ENCODE results near the gene FAM151A. TPM values are rescaled to one million over a fixed set of nuclear protein-coding genes. Genes with fewer than 3 reads are reported as not detected.

The FAM151A gene
- total RNA-seq, 4 donors from 2014 or later = not detected

DNA sequence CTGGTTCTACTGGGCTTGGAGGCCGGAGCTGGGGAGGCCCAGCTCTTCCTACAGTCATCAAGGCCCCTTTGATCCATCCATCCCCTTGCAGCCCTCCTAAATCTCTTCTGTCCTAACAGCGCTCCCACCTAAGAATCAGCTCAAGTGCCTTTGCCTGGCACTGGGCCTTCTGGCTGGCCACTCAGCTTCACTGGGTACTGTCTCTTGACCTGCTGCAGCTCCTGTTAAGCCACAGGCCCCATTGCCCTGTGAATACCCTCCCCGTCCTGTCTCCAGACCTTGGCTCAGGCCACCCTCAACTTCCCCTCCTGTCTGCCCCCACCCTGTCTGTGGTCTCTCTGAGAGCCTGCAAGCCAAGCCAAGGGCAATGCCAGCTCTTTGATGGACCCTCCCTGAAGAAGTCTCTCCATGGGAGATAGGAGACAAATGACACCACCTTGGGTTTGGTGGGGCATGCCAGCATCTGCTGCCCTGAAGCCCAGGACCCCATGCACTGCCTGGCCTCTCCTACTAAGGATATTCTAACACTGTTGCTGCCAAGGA lies 27.3 kb downstream of the FAM151A start:
- intact Hi-C loops (cut with DNase I) = no loop called here
- no peak for DNase-seq (ENCODE audit: extremely low spot score)
- H3K4me1 ChIP-seq = no peaks in the 10 kb centered on the region
- H3K9me3 ChIP-seq = no peaks in the 10 kb centered on the region
- peaks cover 23 to 89% (median 60%) of the 10 kb centered on the region in 4 donors for H3K36me3 ChIP-seq
- TF ChIP-seq, protein P1, sequence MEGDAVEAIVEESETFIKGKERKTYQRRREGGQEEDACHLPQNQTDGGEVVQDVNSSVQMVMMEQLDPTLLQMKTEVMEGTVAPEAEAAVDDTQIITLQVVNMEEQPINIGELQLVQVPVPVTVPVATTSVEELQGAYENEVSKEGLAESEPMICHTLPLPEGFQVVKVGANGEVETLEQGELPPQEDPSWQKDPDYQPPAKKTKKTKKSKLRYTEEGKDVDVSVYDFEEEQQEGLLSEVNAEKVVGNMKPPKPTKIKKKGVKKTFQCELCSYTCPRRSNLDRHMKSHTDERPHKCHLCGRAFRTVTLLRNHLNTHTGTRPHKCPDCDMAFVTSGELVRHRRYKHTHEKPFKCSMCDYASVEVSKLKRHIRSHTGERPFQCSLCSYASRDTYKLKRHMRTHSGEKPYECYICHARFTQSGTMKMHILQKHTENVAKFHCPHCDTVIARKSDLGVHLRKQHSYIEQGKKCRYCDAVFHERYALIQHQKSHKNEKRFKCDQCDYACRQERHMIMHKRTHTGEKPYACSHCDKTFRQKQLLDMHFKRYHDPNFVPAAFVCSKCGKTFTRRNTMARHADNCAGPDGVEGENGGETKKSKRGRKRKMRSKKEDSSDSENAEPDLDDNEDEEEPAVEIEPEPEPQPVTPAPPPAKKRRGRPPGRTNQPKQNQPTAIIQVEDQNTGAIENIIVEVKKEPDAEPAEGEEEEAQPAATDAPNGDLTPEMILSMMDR (IDR thresholded peaks at IDR 0.05) = no peak
- TF ChIP-seq EP300 (IDR thresholded peaks at IDR 0.05) = no peak
- TF ChIP-seq POLR2AphosphoS5 (IDR thresholded peaks at IDR 0.05) = no peak
- TF ChIP-seq POLR2A (IDR thresholded peaks at IDR 0.05; ENCODE audit: low read depth) = no peak
- H3K27ac ChIP-seq (replicated peaks in 1 of 4) = no peak overlapping the region
- 100% methylated on average over 3 of the region's 3 CpGs for WGBS
- H3K4me3 ChIP-seq = no peak overlapping the region
- H3K27me3 ChIP-seq = no peaks in the 10 kb centered on the region

DNA sequence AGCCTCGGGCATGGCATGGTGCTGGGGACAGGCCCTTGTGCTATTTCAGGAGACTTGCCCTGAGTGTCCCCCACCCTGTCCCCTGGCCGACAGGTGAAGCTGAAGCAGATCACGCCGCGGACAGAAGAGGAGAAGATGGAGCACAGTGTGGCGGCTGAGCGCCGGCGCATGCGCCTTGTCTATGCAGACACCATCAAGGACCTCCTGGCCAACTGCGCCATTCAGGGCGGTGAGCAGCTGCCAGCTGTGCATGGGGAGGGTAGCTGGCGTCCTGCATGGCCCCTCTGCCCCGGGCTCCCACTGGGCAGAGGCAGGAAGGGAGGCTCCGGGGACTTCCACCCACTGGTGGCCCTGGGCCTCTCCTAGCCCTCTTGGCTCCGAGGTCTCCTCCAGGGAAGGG lies 28.9 kb downstream of the FAM151A start:
- Histone ChIP-seq H3K36me3 (peaks cover 13 to 78% (median 54%) of the 10 kb centered on the region in 4 donors), H3K9me3 (no peaks in the 10 kb centered on the region), H3K27ac (replicated peaks in 1 of 4) (no peak overlapping the region), H3K27me3 (no peaks in the 10 kb centered on the region), H3K4me3 (no peak overlapping the region), H3K4me1 (peaks cover 0 to 2% (median 0%) of the 10 kb centered on the region in 4 donors)
- intact Hi-C loops (cut with DNase I) = no loop called here
- no peak for DNase-seq (ENCODE audit: extremely low spot score)
- WGBS = 89% methylated on average over 9 of the region's 16 CpGs
- TF ChIP-seq POLR2A (IDR thresholded peaks at IDR 0.05; ENCODE audit: low read depth) (no peak), EP300 (IDR thresholded peaks at IDR 0.05) (no peak), POLR2AphosphoS5 (IDR thresholded peaks at IDR 0.05) (no peak)
- TF ChIP-seq, protein P1 (IDR thresholded peaks at IDR 0.05) = no peak

DNA sequence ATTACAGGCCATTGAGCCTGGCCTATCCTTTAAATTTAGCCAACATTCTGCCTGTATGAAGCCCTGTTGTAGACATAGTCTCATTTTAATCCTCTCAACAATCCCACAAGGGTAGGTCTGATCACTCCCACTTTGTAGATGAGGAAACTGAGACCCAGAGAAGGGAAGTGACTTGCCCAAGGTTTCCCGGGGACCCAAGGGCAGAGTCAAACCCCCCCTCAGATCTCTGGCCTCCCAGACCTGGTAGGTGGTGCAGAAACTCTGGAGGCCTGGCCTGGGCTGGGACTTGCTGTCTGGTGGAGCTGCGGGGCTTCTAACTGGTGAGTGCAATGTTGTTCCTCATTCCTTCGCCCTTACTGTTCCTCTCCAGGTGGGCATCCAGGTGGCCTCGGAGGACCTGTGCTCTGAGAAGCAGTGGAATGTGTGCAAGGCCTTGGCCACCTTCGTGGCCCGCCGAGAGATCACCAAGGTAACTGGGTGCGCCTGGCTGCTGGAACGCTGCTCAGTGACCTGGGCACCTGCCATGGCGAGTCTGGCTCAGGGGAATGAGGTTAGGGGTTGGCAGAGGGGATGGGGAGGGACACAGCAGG lies 29.7 kb downstream of the FAM151A start:
- Histone ChIP-seq H3K4me3 (no peak overlapping the region), H3K4me1 (peaks cover 0 to 2% (median 0%) of the 10 kb centered on the region in 4 donors), H3K27ac (replicated peaks in 1 of 4) (no peak overlapping the region), H3K36me3 (peaks cover 13 to 75% (median 51%) of the 10 kb centered on the region in 4 donors), H3K27me3 (no peaks in the 10 kb centered on the region), H3K9me3 (no peaks in the 10 kb centered on the region)
- WGBS = 89% methylated on average over 3 of the region's 10 CpGs
- no peak for DNase-seq (ENCODE audit: extremely low spot score)
- intact Hi-C loops (cut with DNase I) = no loop called here
- TF ChIP-seq POLR2AphosphoS5 (IDR thresholded peaks at IDR 0.05) = no peak
- no peak for TF ChIP-seq EP300 (IDR thresholded peaks at IDR 0.05)
- no peak for TF ChIP-seq POLR2A (IDR thresholded peaks at IDR 0.05; ENCODE audit: low read depth)
- TF ChIP-seq, protein P1 (IDR thresholded peaks at IDR 0.05) = no peak

DNA sequence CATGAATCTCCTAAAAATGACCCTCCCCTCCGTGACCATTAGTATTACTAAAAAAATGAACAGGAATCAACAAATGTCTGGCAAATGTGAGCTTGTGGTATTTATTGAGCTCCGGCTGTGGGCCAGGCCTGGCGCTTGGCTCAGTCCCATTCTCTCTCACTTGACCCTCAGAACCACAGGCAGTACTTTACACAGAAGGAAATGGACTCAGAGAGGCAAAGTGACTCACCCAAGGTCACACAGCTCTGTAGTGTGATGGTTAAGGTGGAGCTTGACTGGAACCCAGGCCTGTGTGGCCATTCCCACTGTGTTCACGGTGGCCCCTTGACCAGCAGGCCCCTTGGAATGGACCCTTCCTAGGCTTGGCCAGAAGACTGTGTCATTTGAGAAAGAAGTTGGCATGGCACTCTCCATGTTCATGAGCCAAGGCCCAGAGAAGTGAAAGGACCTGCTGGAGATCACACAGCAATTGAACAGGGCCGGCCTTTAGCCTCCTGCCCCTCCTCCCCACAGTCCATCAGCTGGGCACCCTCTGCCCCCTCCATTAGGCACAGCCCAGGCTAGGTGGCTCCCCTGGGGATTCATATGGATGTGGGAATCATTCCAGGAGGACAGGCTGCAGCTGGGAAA lies 32.1 kb downstream of the FAM151A start:
- Histone ChIP-seq H3K9me3 (no peaks in the 10 kb centered on the region), H3K36me3 (peaks cover 13 to 66% (median 32%) of the 10 kb centered on the region in 4 donors), H3K4me3 (no peak overlapping the region), H3K27me3 (no peaks in the 10 kb centered on the region), H3K4me1 (peaks cover 0 to 3% (median 0%) of the 10 kb centered on the region in 4 donors), H3K27ac (replicated peaks in 1 of 4) (no peak overlapping the region)
- no peak for DNase-seq (ENCODE audit: extremely low spot score)
- WGBS = 90% methylated on average over 3 of the region's 5 CpGs
- TF ChIP-seq, protein P1 (IDR thresholded peaks at IDR 0.05) = no peak
- TF ChIP-seq POLR2A (IDR thresholded peaks at IDR 0.05; ENCODE audit: low read depth) = no peak
- no peak for TF ChIP-seq EP300 (IDR thresholded peaks at IDR 0.05)
- intact Hi-C loops (cut with DNase I) = no loop called here
